H9 (cell line): ENCODE measurements around the gene PTRH1. TPM values are rescaled to one million over a fixed set of nuclear protein-coding genes. Genes with fewer than 3 reads are reported as not detected.

Experiments
- DNase-seq: peaks from one replicate; pipeline ENCODE4 v3.0.0-alpha.2; 2017
- H2AFZ ChIP-seq: one replicate; pipeline ENCODE4 v1.6.1; 2013; ENCODE audit warnings: mild to moderate bottlenecking, low read length, control low read depth, moderate library complexity
- H2AK5ac ChIP-seq: 2 replicates; pipeline ENCODE4 v1.6.1; 2013; ENCODE audit warnings: low read length, control low read depth, mixed read lengths; ENCODE audit not compliant: insufficient read length
- H2BK120ac ChIP-seq: one replicate; pipeline ENCODE4 v1.6.1; 2013; ENCODE audit warnings: low read depth, mild to moderate bottlenecking, low read length, control low read depth, inconsistent platforms; ENCODE audit not compliant: poor library complexity, severe bottlenecking
- H2BK12ac ChIP-seq: 2 replicates; pipeline ENCODE4 v1.6.1; 2013; ENCODE audit warnings: low read length, control low read depth, mixed read lengths, low read depth; ENCODE audit not compliant: insufficient read length
- H2BK15ac ChIP-seq: 2 replicates; pipeline ENCODE4 v1.6.1; 2013; ENCODE audit warnings: low read depth, low read length, control low read depth
- H2BK20ac ChIP-seq: one replicate; pipeline ENCODE4 v1.6.1; 2013; ENCODE audit warnings: low read depth, mild to moderate bottlenecking, low read length, control low read depth, inconsistent platforms; ENCODE audit not compliant: poor library complexity, severe bottlenecking
- H2BK5ac ChIP-seq: 2 replicates; pipeline ENCODE4 v1.6.1; 2013; ENCODE audit warnings: low read length, control low read depth, mixed read lengths; ENCODE audit not compliant: insufficient read length
- H3K14ac ChIP-seq: 2 replicates; pipeline ENCODE4 v1.6.1; 2013; ENCODE audit warnings: low read length, control low read depth; ENCODE audit not compliant: insufficient read depth
- H3K18ac ChIP-seq: 2 replicates; pipeline ENCODE4 v1.6.1; 2013; ENCODE audit warnings: low read depth, mild to moderate bottlenecking, mixed read lengths, low read length, control low read depth; ENCODE audit not compliant: insufficient read length
- H3K23ac ChIP-seq: 2 replicates; pipeline ENCODE4 v1.6.1; 2013; ENCODE audit warnings: low read length, control low read depth, mixed read lengths, low read depth; ENCODE audit not compliant: insufficient read length
- H3K23me2 ChIP-seq: 2 replicates; pipeline ENCODE4 v1.6.1; 2013; ENCODE audit warnings: low read depth, mild to moderate bottlenecking, mixed read lengths, low read length, control low read depth; ENCODE audit not compliant: insufficient read length, poor library complexity, severe bottlenecking
- H3K27ac ChIP-seq: 2 replicates; pipeline ENCODE4 v1.5.1; 2013; ENCODE audit warnings: low read length, control low read depth, mixed read lengths, low read depth; ENCODE audit not compliant: insufficient read length
- H3K27me3 ChIP-seq: 2 replicates; pipeline ENCODE4 v1.6.1; 2013; ENCODE audit warnings: low read length, control low read depth, inconsistent platforms; ENCODE audit not compliant: insufficient read depth
- H3K4ac ChIP-seq: 2 replicates; pipeline ENCODE4 v1.6.1; 2013; ENCODE audit warnings: low read depth, mild to moderate bottlenecking, control low read depth, inconsistent platforms, low read length, moderate library complexity
- H3K4me1 ChIP-seq: 2 replicates; pipeline ENCODE4 v1.6.1; 2013; ENCODE audit warnings: low read length, control low read depth, inconsistent platforms; ENCODE audit not compliant: insufficient read depth
- H3K4me2 ChIP-seq: 2 replicates; pipeline ENCODE4 v1.6.1; 2013; ENCODE audit warnings: low read length, control low read depth, mixed read lengths; ENCODE audit not compliant: insufficient read length, insufficient read depth
- H3K56ac ChIP-seq: 2 replicates; pipeline ENCODE4 v1.6.1; 2013; ENCODE audit warnings: low read depth, mild to moderate bottlenecking, mixed read lengths, low read length, control low read depth; ENCODE audit not compliant: insufficient read length
- H3K79me1 ChIP-seq: 2 replicates; pipeline ENCODE4 v1.6.1; 2013; ENCODE audit warnings: low read depth, mild to moderate bottlenecking, moderate library complexity, low read length, control low read depth, inconsistent platforms; ENCODE audit not compliant: insufficient read depth, poor library complexity, severe bottlenecking
- H3K79me2 ChIP-seq: 2 replicates; pipeline ENCODE4 v1.6.1; 2013; ENCODE audit warnings: low read length, control low read depth, inconsistent platforms; ENCODE audit not compliant: insufficient read depth
- H3K9ac ChIP-seq: 2 replicates; pipeline ENCODE4 v1.6.1; 2013; ENCODE audit warnings: low read length, control low read depth, mixed read lengths; ENCODE audit not compliant: insufficient read length; ENCODE audit errors: extremely low read depth
- H3K9me3 ChIP-seq: one replicate; pipeline ENCODE4 v1.6.1; 2013; ENCODE audit warnings: low read depth, low read length, inconsistent platforms; ENCODE audit not compliant: control insufficient read depth
- H3T11ph ChIP-seq: one replicate; pipeline ENCODE4 v1.6.1; 2013; ENCODE audit warnings: mild to moderate bottlenecking, low read length, control low read depth, inconsistent platforms
- H4K20me1 ChIP-seq: one replicate; pipeline ENCODE4 v1.6.1; 2013; ENCODE audit not compliant: control insufficient read depth, insufficient read length, insufficient read depth
- H4K5ac ChIP-seq: 2 replicates; pipeline ENCODE4 v1.6.1; 2013; ENCODE audit warnings: low read depth, mild to moderate bottlenecking, mixed read lengths, low read length, control low read depth; ENCODE audit not compliant: insufficient read length
- H4K8ac ChIP-seq: replicated peaks from 2 replicates; pipeline ENCODE4 v1.6.1; 2013; ENCODE audit warnings: low read length, control low read depth, mixed read lengths, low read depth; ENCODE audit not compliant: insufficient read length
- H4K91ac ChIP-seq: 2 replicates; pipeline ENCODE4 v1.6.1; 2013; ENCODE audit warnings: low read depth, mild to moderate bottlenecking, moderate library complexity, mixed read lengths, low read length, control low read depth; ENCODE audit not compliant: insufficient read length
- H3K27ac Mint-ChIP-seq, 3 experiments: 2 replicates in 2 of 3; 3 replicates in 1 of 3; pipeline ENCODE4 v1.8.0; 2020 to 2021; ENCODE audit warnings: mixed read lengths in 3 of 3, mild to moderate bottlenecking in 1 of 3, moderate library complexity in 1 of 3
- H3K27me3 Mint-ChIP-seq: 2 replicates; pipeline ENCODE4 v1.8.0; 2021; ENCODE audit warnings: low read depth, mild to moderate bottlenecking, moderate library complexity, mixed read lengths
- H3K36me3 Mint-ChIP-seq, 3 experiments: 2 replicates in 2 of 3; 3 replicates in 1 of 3; pipeline ENCODE4 v1.8.0; 2020 to 2021; ENCODE audit warnings: low read depth in 3 of 3, mixed read lengths in 3 of 3; ENCODE audit not compliant: insufficient read depth in 1 of 3
- H3K4me1 Mint-ChIP-seq, 2 experiments: 2 replicates each; pipeline ENCODE4 v1.8.0; 2020; ENCODE audit warnings: mixed read lengths in 2 of 2
- H3K4me3 Mint-ChIP-seq, 2 experiments: 2 replicates in 1 of 2; 3 replicates in 1 of 2; pipeline ENCODE4 v1.8.0; 2020 to 2021; ENCODE audit warnings: mild to moderate bottlenecking in 2 of 2, mixed read lengths in 2 of 2, moderate library complexity in 1 of 2
- H3K9me3 Mint-ChIP-seq, 2 experiments: 2 replicates in 1 of 2; 3 replicates in 1 of 2; pipeline ENCODE4 v1.8.0; 2020; ENCODE audit warnings: mild to moderate bottlenecking in 2 of 2, mixed read lengths in 2 of 2, moderate library complexity in 1 of 2
- CTCF ChIP-seq: fragments of 200-600 bp; sonication (generic); conservative IDR thresholded peaks from 3 replicates; pipeline ENCODE4 v1.8.0; 2021; ENCODE audit warnings: antibody characterized with exemption, mild to moderate bottlenecking
- WGBS: extraction: QIAGEN DNeasy Blood & Tissue Kit; methylation state at CpG from one replicate; pipeline ENCODE4 v1.1.7; 2013; ENCODE audit warnings: missing lambda C conversion rate, low lambda C conversion rate, mixed read lengths; ENCODE audit not compliant: insufficient read length; ENCODE audit errors: extremely low coverage; 5-methylcytosine and 5-hydroxymethylcytosine counted together
- total RNA-seq: library from RNA; stranded (reverse); gene quantifications from 2 replicates; pipeline ENCODE4 v1.2.1, GENCODE V29; 2021

The PTRH1 gene
- total RNA-seq, 1 experiment from 2014 or later = 10.9 TPM

GRCh38 chr9:127744398-127745110, 29.1 kb upstream of the PTRH1 start:
- H3K4me1 ChIP-seq = no peaks in the 10 kb centered on the region
- peaks cover 7% of the 10 kb centered on the region for H3K23me2 ChIP-seq
- Mint-ChIP-seq H3K9me3 (no peaks in the 10 kb centered on the region), H3K27me3 (peaks cover 7% of the 10 kb centered on the region), H3K27ac (no peak overlapping the region), H3K4me1 (peaks cover 4 to 17% of the 10 kb centered on the region in 2 experiments), H3K36me3 (peaks cover 0 to 6% (median 0%) of the 10 kb centered on the region in 3 experiments; a peak in 1 of 7 replicates), H3K4me3 (no peak overlapping the region)
- H3K9ac ChIP-seq = no peak overlapping the region
- no peaks in the 10 kb centered on the region for H3K9me3 ChIP-seq
- H3T11ph ChIP-seq = no peak overlapping the region
- H3K4ac ChIP-seq = no peak overlapping the region
- no peaks in the 10 kb centered on the region for H4K20me1 ChIP-seq
- no peak overlapping the region for H3K4me2 ChIP-seq
- no peak overlapping the region for H3K18ac ChIP-seq
- H3K79me1 ChIP-seq = no peaks in the 10 kb centered on the region
- H3K23ac ChIP-seq = no peak overlapping the region
- no peak for TF ChIP-seq CTCF
- H2AFZ ChIP-seq = no peak overlapping the region
- no peak overlapping the region for H3K56ac ChIP-seq
- no peak overlapping the region for H2BK12ac ChIP-seq
- no peak overlapping the region for H2AK5ac ChIP-seq
- H3K14ac ChIP-seq = no peak overlapping the region
- H2BK120ac ChIP-seq = no peak overlapping the region
- no peak overlapping the region for H2BK20ac ChIP-seq
- H4K8ac ChIP-seq = no peak overlapping the region
- no peak overlapping the region for H4K5ac ChIP-seq
- H3K27me3 ChIP-seq = no peaks in the 10 kb centered on the region
- no peak overlapping the region for H2BK15ac ChIP-seq
- no peak overlapping the region for H2BK5ac ChIP-seq
- H3K27ac ChIP-seq = no peak overlapping the region
- H4K91ac ChIP-seq = no peak overlapping the region
- WGBS = no CpG with 5 or more reads among the region's 19 CpGs
- no peak for DNase-seq
- H3K79me2 ChIP-seq = no peaks in the 10 kb centered on the region
